ENCODE data around the gene RARA.
A peak's percentile ranks its signal among the peaks of the same experiment; 100 is the strongest.

RARA gene

GRCh38 chr17:40329839-40330794 is 21.1 kb downstream of the RARA start:
- no peak for DNase-seq

GRCh38 chr17:40330850-40331470 is 22.0 kb downstream of the RARA start:
- DNase-seq, result no peak

GRCh38 chr17:40331743-40332641 is 23.0 kb downstream of the RARA start:
- DNase-seq, result no peak

- no peak for DNase-seq
Observed at GRCh38 chr17:40333781-40334448, 24.9 kb downstream of the RARA start.

GRCh38 chr17:40335620-40336019 is 26.6 kb downstream of the RARA start:
- no peak for DNase-seq

GRCh38 chr17:40337351-40337750 is 28.4 kb downstream of the RARA start:
- DNase-seq, result no peak

- DNase-seq, result no peak
Observed at GRCh38 chr17:40338058-40338457, 29.1 kb downstream of the RARA start.

GRCh38 chr17:40338941-40339649 is 30.1 kb downstream of the RARA start:
- DNase-seq, result no peak

GRCh38 chr17:40340327-40340726 is 31.3 kb downstream of the RARA start:
- DNase-seq, result no peak

- DNase-seq, result peak; percentile 90
Observed at GRCh38 chr17:40340880-40341807, 32.2 kb downstream of the RARA start.

- no peak for DNase-seq
Observed at GRCh38 chr17:40341808-40342503, 33.0 kb downstream of the RARA start.

GRCh38 chr17:40342504-40343218 is 33.7 kb downstream of the RARA start:
- no peak for DNase-seq

- no peak for DNase-seq
Observed at GRCh38 chr17:40343219-40344119, 34.5 kb downstream of the RARA start.

GRCh38 chr17:40344421-40345160 is 35.6 kb downstream of the RARA start:
- no peak for DNase-seq

GRCh38 chr17:40345161-40345993 is 36.4 kb downstream of the RARA start:
- no peak for DNase-seq

- no peak for DNase-seq
Observed at GRCh38 chr17:40345994-40346764, 37.2 kb downstream of the RARA start.

Measured in activated CD4-positive, alpha-beta T cell treated with anti-CD3 and anti-CD28 coated beads for 48 hours (primary cell).